Activated T-cell treated with anti-CD3 and anti-CD28 coated beads, Interleukin-2, amount 50 U/mL, for 4 hours (primary cell): Measurements from ENCODE around the gene MCCC2. TPM values are rescaled to one million over a fixed set of nuclear protein-coding genes. Genes with fewer than 3 reads are reported as not detected.
"Not testable (repeated sequence)": the region's sequence is repeated elsewhere in the genome, so short reads cannot be mapped to it uniquely, and the experiment has no call there.

Experiments
- ATAC-seq, 2 donors: fragments of 200-7000 bp; cut with Tn5 transposase; one replicate each; pipeline ENCODE4 v1.10.0; 2021
- DNase-seq: peaks from one replicate; pipeline ENCODE4 v3.0.0-alpha.2; 2020
- H3K27me3 Mint-ChIP-seq: one replicate; pipeline ENCODE4 v1.8.0; 2021; ENCODE audit warnings: low read depth, mixed read lengths
- H3K36me3 Mint-ChIP-seq: one replicate; pipeline ENCODE4 v1.8.0; 2022; ENCODE audit warnings: mixed read lengths; ENCODE audit not compliant: insufficient read depth
- H3K4me1 Mint-ChIP-seq: one replicate; pipeline ENCODE4 v1.8.0; 2021; ENCODE audit warnings: low read depth, mixed read lengths
- H3K4me3 Mint-ChIP-seq: one replicate; pipeline ENCODE4 v1.8.0; 2021; ENCODE audit warnings: mild to moderate bottlenecking, moderate library complexity, mixed read lengths
- H3K9me3 Mint-ChIP-seq: one replicate; pipeline ENCODE4 v1.8.0; 2021; ENCODE audit warnings: mixed read lengths
- total RNA-seq, 3 donors: library from RNA; stranded (reverse); gene quantifications; one replicate each; pipeline ENCODE4 v1.2.1, GENCODE V29; 2021

The MCCC2 gene
- total RNA-seq, 3 donors from 2014 or later = 44.7 to 50.1 (median 48.3) TPM

DNA sequence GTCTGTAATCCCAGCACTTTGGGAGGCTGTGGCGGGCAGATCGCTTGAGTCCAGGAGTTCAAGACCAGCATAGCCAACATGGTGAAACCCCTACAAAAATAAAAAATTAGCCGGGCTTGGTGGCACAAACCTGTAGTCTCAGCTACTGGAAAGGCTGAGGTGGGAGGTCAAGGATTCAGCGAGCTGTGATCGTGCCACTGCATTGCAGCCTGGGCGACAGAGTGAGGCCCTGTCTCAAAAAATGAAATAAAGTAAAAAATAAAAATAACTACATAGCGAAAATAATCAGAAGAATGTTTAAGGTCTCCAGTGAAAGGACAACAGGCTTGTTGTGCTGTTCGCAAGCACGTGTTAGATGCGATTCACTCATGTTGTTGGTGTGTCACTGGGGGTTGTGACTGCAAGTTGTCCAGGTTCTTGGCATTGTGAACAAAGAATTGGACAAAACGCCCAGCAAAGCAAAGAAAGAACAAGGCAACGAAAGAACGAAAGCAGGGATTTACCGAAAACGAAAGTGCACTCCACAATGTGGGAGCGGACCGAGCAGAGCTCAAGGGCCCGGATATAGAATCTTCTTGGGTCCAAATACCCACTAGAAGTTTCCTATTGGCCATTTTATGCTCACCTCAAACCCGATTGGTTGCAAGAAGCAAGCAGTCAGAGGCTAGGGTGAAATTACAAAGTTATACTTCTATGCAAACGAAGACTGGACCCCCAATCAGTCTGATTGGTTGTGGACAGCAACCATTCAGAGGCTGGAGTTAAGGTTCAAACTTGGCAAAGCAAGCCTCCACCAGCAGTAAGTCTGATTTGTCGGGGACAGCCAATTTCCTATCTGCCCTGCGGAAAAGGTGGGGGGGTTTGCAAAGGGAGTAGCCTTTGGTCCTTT lies 844 bp upstream of the MCCC2 start:
- ATAC-seq = no peak
- H3K4me1 Mint-ChIP-seq = peaks cover 40% of the 10 kb centered on the region
- no peaks in the 10 kb centered on the region for H3K27me3 Mint-ChIP-seq
- H3K36me3 Mint-ChIP-seq = peaks cover 7% of the 10 kb centered on the region
- H3K4me3 Mint-ChIP-seq = peak overlapping the region; percentile 91
- no peaks in the 10 kb centered on the region for H3K9me3 Mint-ChIP-seq
- no peak for DNase-seq

GRCh38 chr5:71587766-71588532 lies 809 bp downstream of the MCCC2 start:
- DNase-seq (no peak), ATAC-seq (peak in 1 of 2 donors; percentile 7)
- Mint-ChIP-seq H3K4me1 (peaks cover 42% of the 10 kb centered on the region), H3K4me3 (peak overlapping the region; percentile 91), H3K36me3 (peaks cover 10% of the 10 kb centered on the region), H3K9me3 (no peaks in the 10 kb centered on the region), H3K27me3 (no peaks in the 10 kb centered on the region)

GRCh38 chr5:71588533-71588885 lies 1.4 kb downstream of the MCCC2 start:
- Mint-ChIP-seq H3K36me3 (peaks cover 10% of the 10 kb centered on the region), H3K27me3 (no peaks in the 10 kb centered on the region), H3K9me3 (no peaks in the 10 kb centered on the region), H3K4me1 (peaks cover 42% of the 10 kb centered on the region), H3K4me3 (peak overlapping the region; percentile 91)
- no peak for DNase-seq
- no peak for ATAC-seq

DNA sequence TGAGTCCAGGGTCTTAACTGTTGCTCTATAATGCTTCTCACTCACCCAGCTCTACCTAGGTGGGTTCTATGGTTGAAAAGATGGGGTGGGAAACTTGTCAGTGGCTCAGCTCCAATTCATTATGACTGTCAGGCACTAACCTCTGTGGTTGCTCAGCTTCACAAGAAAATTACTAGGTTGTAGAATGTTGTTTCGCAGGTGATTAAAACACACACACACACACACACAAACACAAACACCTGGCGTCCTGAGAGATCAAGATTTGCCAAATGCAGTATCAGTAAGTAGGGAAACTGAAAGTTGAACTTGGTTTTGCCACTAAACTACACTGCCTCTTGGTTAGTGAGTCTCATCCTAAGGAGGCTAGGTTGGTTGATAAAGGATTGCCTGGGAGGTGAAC lies 2.8 kb downstream of the MCCC2 start:
- H3K9me3 Mint-ChIP-seq = no peaks in the 10 kb centered on the region
- H3K4me3 Mint-ChIP-seq = no peak overlapping the region
- peak in 1 of 2 donors; percentile 1 for ATAC-seq
- peaks cover 42% of the 10 kb centered on the region for H3K4me1 Mint-ChIP-seq
- no peak for DNase-seq
- H3K36me3 Mint-ChIP-seq = peaks cover 14% of the 10 kb centered on the region
- H3K27me3 Mint-ChIP-seq = no peaks in the 10 kb centered on the region

DNA sequence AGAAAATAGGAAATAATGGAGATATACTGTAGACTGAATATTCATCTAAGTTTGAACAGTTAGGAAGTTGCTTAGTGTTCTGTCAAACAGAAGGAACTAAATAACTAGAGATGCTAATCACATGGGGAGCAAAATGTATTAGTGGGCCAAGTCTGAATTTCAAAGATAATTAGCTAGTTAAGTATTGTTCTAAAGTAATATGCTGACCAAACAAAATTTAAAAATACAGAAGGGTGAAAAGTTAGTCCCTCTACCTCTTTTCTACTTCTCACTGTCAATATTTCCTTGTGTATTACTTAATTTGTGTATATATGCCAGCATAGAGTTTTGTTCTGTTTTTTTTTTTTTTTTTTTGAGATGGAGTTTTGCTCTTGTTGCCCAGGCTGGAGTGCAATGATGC lies 4.0 kb downstream of the MCCC2 start:
- Mint-ChIP-seq H3K36me3 (peaks cover 19% of the 10 kb centered on the region), H3K4me3 (no peak overlapping the region), H3K9me3 (no peaks in the 10 kb centered on the region), H3K27me3 (no peaks in the 10 kb centered on the region), H3K4me1 (peaks cover 42% of the 10 kb centered on the region)
- DNase-seq (no peak), ATAC-seq (no peak)

- Mint-ChIP-seq H3K9me3 (no peaks in the 10 kb centered on the region), H3K27me3 (no peaks in the 10 kb centered on the region), H3K36me3 (peaks cover 35% of the 10 kb centered on the region), H3K4me3 (no peak overlapping the region), H3K4me1 (peaks cover 16% of the 10 kb centered on the region)
- no peak for ATAC-seq
- no peak for DNase-seq
Observed at GRCh38 chr5:71596169-71596568, 9.0 kb downstream of the MCCC2 start.

GRCh38 chr5:71597001-71597400 lies 9.9 kb downstream of the MCCC2 start:
- Mint-ChIP-seq H3K4me3 (no peak overlapping the region), H3K4me1 (peaks cover 23% of the 10 kb centered on the region), H3K27me3 (no peaks in the 10 kb centered on the region), H3K36me3 (peaks cover 36% of the 10 kb centered on the region), H3K9me3 (no peaks in the 10 kb centered on the region)
- no peak for ATAC-seq
- no peak for DNase-seq

- Mint-ChIP-seq H3K4me1 (peaks cover 29% of the 10 kb centered on the region), H3K27me3 (no peaks in the 10 kb centered on the region), H3K36me3 (peaks cover 42% of the 10 kb centered on the region), H3K4me3 (no peak overlapping the region), H3K9me3 (no peaks in the 10 kb centered on the region)
- ATAC-seq = no peak
- no peak for DNase-seq
Observed at GRCh38 chr5:71600783-71601182, 13.6 kb downstream of the MCCC2 start.

DNA sequence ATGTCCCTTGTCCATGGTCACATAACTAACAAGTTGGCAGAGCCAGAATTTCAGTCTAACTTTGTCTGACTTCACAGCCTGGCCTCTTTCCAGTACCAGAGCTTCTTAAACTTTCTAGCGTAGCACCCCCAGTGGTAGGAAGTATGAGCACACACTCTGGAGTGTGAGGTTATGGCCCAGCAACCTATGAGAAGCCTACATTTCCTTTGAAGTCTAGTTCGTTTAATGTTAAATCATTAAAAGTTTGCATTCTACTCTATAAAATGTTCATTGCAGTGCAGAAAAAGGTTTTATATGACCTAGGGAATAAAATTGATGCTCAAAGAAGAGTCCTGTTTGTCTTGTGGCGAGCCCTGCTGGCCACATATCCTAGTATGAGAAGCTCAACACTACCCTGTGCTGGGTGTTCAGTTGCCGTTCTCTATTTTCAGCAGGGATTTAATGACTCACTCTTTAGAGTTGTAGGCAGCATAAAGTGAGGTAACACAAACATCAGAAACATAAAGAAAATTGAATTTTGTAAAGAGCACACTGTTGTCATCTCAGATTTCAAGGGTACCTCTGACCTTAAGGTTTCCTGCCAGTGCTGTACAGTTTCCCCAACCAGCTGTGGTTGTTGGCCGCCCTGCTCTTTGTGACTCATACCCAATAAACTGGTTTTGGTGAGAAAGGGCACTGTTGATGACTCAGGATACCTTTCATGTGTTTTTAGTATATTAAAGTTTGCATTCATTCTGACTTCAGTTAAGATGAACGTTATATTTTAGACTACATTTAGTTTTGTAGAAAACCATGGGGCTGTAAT lies 14.3 kb downstream of the MCCC2 start:
- Mint-ChIP-seq H3K27me3 (no peaks in the 10 kb centered on the region), H3K4me1 (peaks cover 29% of the 10 kb centered on the region), H3K9me3 (no peaks in the 10 kb centered on the region), H3K4me3 (no peak overlapping the region), H3K36me3 (peaks cover 38% of the 10 kb centered on the region)
- peak; percentile 68 for DNase-seq
- peak; percentile 96 for ATAC-seq

- H3K36me3 Mint-ChIP-seq = peaks cover 26% of the 10 kb centered on the region
- not testable (repeated sequence) for DNase-seq, ATAC-seq, H3K27me3 Mint-ChIP-seq, H3K4me3 Mint-ChIP-seq, H3K4me1 Mint-ChIP-seq, H3K9me3 Mint-ChIP-seq
Observed at GRCh38 chr5:71609916-71610315, 22.8 kb downstream of the MCCC2 start.

DNA sequence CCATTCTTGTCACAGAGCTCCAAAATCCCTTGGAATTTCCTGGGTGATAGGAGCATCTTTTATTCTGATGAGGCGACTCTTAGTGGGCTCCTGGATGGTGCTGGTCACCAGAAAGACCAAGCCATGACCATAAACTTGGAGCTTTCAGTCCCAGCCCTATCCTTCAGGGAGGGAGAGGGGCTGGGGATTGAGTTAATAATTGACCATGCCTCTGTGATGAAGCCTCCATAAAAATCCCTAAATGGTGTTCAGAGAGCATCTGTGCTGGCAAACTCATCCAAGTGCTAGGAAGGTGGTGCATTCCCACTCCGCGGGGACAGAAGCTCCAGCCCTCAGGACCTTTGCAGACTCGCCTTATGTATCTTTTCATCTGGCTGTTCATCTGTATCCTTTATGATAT lies 28.7 kb downstream of the MCCC2 start:
- no peaks in the 10 kb centered on the region for H3K9me3 Mint-ChIP-seq
- H3K27me3 Mint-ChIP-seq = no peaks in the 10 kb centered on the region
- no peak overlapping the region for H3K4me3 Mint-ChIP-seq
- ATAC-seq (no peak), DNase-seq (no peak)
- H3K4me1 Mint-ChIP-seq = peaks cover 4% of the 10 kb centered on the region
- H3K36me3 Mint-ChIP-seq = peaks cover 46% of the 10 kb centered on the region

DNA sequence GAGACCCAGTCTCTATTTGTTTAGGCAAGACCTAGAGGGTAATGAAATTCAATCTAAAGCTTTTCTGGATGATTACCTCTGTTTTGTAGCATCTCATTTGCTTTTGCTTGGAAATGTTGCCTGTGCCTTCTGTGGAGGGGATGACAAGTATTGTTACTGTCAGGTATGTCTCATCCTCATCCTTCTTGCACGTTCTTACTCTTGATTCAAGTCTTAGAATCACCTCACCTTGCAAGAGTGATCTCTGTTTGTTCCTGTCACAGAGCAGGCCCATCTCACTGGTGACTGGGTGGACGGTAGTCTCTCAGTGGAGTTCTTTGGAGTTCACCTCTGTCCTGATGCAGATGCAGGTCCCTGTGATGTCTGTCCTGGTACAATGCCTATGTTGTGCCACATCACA lies 33.5 kb downstream of the MCCC2 start:
- DNase-seq = no peak
- H3K4me1 Mint-ChIP-seq = peaks cover 5% of the 10 kb centered on the region
- no peaks in the 10 kb centered on the region for H3K9me3 Mint-ChIP-seq
- H3K27me3 Mint-ChIP-seq = no peaks in the 10 kb centered on the region
- no peak overlapping the region for H3K4me3 Mint-ChIP-seq
- H3K36me3 Mint-ChIP-seq = peaks cover 53% of the 10 kb centered on the region
- ATAC-seq = no peak

DNA sequence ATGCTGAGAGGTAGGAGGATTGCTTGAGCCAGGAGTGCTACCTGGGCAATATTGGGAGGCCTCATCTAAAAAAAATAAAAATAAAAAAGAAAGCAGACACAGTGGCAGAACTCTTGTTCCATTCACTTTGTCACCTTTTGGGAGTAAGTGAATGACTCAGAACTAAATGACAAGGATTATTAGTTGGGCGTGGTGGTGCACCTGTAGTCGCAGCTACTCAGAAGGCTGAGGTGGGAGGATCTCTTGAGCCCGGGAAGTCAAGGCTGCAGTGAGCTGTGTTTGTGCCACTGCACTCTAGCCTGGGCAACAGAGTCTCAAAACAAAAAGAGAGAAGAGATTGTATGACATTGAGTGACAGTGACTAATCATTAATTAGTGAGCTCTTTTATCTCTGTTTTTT lies 34.1 kb downstream of the MCCC2 start:
- H3K4me3 Mint-ChIP-seq = no peak overlapping the region
- no peaks in the 10 kb centered on the region for H3K9me3 Mint-ChIP-seq
- DNase-seq = no peak
- peaks cover 53% of the 10 kb centered on the region for H3K36me3 Mint-ChIP-seq
- no peaks in the 10 kb centered on the region for H3K27me3 Mint-ChIP-seq
- peaks cover 4% of the 10 kb centered on the region for H3K4me1 Mint-ChIP-seq
- ATAC-seq = no peak

- Mint-ChIP-seq H3K9me3 (no peaks in the 10 kb centered on the region), H3K27me3 (no peaks in the 10 kb centered on the region), H3K4me1 (peaks cover 4% of the 10 kb centered on the region), H3K4me3 (no peak overlapping the region), H3K36me3 (peaks cover 52% of the 10 kb centered on the region)
- DNase-seq (no peak), ATAC-seq (no peak)
Observed at GRCh38 chr5:71621741-71622140, 34.6 kb downstream of the MCCC2 start.
